CD4-positive, alpha-beta T cell treated with Interferon alpha-2 for 1 hour (primary cell): ENCODE data around the gene HAP1.

Experiments used
- DNase-seq, 2 donors: peaks; one replicate each; pipeline ENCODE4 v3.0.0-alpha.2; 2020 to 2022

HAP1 gene

DNA sequence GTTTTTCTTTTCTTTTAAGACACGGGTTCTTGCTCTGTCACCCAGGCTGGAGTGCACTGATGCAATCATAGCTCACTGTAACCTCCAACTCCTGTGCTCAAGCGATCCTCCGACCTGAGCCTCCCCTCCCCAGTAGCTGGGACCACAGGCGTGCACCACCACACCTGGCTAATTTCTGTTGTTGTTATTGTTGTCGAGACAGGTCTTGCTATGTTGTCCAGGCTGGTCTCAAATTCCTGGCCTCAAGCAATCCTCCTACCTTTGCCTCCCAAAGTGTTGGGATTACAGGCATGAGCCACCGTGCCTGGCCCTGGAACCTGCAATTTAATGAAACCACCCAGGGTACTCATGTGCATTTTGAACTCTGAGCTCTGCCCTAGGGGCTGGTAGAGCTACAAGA is 27.9 kb upstream of the HAP1 start:
- no peak for DNase-seq

- peak in 1 of 2 donors; percentile 12 for DNase-seq
Measured at GRCh38 chr17:41760878-41761277, 26.4 kb upstream of the HAP1 start.

- no peak for DNase-seq
Measured at GRCh38 chr17:41758601-41759000, 24.2 kb upstream of the HAP1 start.

- DNase-seq, result no peak
Measured at GRCh38 chr17:41754066-41754465, 19.6 kb upstream of the HAP1 start.

- no peak for DNase-seq
Measured at GRCh38 chr17:41751288-41751687, 16.8 kb upstream of the HAP1 start.

DNA sequence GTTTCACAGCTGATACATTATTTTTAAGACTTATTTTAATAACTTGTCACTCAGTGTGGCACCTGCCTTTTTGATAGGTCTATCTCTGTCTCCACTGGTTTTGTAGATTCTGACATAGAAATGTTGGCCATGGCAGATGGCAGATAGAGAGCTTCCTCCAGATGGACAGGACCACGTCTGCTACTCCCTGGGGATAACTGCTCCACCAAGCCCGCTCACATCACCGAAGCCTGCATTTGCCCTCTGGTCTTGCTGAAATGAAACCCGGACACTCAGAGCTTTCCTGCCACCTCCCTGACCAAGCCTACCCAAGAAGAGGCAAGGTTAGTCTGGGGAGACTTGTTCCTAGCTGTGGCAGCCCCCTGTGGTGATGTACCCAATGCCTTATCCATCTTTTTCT is 16.4 kb upstream of the HAP1 start:
- no peak for DNase-seq

DNA sequence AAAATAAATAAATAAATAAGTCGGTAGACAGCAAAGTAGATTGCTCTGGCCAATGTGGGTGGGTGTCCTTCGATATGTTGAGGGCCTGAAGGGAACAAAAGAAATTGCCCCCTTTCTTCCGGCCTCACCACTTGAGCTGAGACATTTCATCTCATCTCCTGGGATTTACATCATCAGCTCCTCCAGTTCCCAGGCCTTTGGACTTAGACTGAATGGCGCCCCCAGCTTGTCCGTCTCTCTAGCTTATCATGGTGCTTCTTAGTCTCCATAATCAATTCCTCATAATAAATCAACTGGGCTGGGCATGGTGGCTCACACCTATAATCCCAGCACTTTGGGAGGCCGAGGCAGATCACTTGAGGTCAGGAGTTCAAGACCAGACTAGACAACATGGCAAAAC is 13.8 kb upstream of the HAP1 start:
- DNase-seq, result no peak

DNA sequence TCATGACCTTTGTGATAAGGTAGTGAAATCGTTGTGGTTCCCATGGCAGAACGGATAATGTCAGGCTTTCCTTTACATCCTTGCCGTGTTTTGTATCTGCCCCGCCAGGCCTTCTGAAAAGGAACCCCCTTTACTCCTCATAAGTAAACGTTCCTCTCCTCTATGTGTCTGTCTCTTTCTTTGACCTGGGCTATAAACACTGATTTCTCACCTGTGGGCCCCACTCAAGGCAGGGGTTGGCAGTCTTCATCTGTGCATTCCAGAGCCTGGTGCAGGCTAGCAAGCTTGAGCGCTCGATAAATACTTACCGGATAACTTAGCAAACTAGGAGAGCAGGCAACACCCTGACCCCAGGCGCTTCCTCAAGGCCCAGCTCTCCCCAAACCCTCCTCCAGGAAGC is 7.3 kb upstream of the HAP1 start:
- DNase-seq, result no peak

GRCh38 chr17:41740506-41740905 is 6.1 kb upstream of the HAP1 start:
- DNase-seq, result no peak

GRCh38 chr17:41739661-41740352 is 5.4 kb upstream of the HAP1 start:
- no peak for DNase-seq

- no peak for DNase-seq
Measured at GRCh38 chr17:41738801-41739112, 4.3 kb upstream of the HAP1 start.

GRCh38 chr17:41738077-41738800 is 3.8 kb upstream of the HAP1 start:
- DNase-seq, result peak; percentile 77 to 83

GRCh38 chr17:41737680-41738023 is 3.2 kb upstream of the HAP1 start:
- no peak for DNase-seq

GRCh38 chr17:41736983-41737679 is 2.7 kb upstream of the HAP1 start:
- DNase-seq, result no peak

DNA sequence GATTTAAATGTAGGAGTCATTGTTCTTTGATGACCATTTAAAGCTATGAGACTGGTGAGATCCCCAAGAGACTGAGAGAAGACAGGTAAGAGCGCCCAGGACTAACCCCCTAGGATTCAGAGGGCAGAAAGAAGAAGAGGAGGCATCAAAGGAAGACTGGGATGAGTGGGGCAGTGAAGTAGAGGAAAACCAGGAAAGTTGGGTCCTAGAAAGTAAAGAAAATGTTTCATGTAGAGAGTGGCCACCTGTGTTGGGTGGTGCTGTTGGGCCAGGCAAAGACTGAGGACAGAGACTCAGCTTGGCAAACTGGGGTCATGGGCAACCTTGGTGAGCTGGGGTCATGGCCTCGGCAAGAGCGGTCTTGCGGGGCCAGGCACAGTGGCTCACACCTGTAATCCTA is 1.3 kb upstream of the HAP1 start:
- DNase-seq, result no peak

DNA sequence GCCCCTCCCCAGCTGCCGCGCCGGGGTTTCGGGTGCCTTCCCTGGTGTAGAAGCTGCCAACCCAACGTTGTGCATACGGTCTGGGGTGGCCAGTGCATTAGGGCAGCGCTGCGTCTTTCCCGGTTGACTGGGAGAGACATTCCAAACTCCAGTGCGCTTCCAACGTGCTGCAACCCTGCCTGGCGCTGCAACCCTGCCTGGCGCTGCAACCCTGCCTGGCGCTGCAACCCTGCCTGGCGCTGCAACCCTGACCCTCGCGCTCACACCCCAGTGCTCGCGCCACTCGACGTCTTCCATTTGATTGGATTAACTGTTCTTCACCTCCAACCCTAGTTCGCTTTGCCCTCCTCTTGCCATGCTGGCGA is 488 bp upstream of the HAP1 start:
- DNase-seq, result no peak

DNA sequence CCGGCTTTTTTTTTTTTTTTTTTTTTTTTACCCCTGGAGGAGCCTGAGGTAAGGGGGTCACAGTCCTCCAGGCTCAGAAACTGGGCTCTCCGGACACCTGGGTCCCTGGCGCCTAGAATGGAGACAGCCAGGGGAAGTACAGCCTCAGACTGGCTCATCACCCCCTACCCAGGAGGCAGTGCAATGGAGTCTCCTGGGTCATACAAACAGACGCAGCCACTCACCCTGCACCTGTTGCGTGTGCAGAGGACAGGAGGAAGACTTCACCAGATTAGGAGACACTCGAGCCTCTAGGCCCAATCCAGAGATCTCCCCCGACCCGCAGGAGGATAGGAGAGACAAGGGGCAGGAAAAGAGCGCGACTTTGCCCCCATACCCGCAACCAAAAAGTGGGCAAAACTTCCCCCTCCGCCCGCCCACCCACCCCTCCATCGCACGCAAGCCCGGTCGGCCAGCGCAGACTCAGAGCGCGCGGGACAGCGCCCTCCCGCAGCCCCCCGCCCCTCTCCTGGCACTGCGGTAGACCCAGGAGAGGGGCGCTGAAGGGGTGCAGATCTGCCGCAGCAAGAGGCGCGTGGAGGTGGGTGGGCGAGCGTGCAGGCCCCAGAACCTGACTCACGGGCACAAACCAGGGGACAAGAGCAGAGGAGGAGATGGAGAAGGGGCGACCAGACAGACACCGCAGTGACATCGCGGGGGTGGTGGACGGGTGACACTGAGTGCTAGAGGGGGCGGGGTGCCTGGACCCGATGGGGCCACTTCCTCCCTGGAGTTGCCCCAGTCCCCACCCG is 900 bp downstream of the HAP1 start:
- DNase-seq, result no peak

DNA sequence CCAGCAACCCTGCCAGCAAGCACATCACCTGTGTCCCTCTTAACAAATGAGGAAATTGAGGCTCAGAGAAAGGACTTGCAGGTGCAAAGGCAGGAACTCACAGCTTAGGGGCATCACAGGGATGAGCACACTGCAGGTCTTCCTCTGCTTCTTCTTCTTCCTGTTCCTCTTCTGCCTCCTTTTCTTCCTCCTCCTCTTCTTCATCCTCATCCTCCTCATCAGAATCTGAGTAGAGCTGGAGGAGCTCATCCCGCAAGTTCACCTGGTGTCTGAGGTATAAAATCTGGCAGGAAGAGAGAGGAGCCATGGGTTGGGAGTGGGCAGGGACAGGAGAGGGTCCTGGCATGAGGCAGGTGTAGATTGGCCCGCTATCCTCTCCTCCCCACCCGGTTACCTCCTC is 2.6 kb downstream of the HAP1 start:
- no peak for DNase-seq

DNA sequence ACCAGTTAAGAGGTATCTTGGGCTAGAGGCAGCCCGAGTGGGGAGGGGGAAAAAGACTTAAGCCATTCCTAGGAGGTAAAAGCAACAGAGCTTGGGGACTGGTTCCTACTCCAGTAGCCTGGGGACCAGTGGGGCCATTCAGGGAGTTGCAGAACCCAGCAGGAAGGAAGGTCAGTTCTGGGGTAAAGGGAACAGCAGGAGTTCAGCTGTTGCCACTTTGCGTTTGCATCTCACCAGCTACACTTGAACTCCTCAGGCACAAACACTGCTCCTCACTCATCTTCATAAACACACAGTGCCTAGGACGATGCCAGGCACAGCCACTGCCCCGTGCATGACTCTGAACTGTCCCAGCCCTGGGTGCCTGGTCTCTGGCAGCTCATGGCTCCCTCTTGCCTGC is 4.0 kb downstream of the HAP1 start:
- no peak for DNase-seq

- no peak for DNase-seq
Measured at GRCh38 chr17:41728056-41728455, 6.4 kb downstream of the HAP1 start.

GRCh38 chr17:41725134-41725533 is 9.3 kb downstream of the HAP1 start:
- no peak for DNase-seq

DNA sequence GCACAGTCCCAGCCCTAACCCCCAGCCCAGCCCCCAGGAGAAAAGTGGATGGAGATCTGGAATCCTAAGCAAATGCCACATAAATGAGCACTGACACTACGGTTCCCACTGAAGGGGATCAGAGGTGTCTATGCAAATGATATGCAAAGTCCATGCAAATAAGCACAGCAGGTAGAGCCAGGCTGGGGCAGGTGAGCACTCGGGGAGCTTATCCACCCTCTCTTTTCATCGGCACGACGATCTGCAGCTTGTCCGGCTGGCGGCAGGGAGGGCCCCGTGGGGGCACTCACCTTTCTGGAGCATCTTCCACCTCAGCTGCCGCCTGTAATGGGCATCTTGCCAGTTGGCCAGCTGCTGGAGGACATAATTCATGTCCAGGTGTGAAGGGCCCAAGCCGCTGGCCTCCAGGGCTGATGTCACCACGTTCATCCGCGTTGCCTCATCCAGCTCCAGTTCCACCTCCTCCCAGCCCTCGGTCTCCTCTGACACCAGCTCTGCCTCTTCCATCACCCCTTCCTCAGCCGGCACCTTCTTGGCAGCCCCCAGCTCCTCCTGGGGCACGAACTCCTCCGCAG is 9.9 kb downstream of the HAP1 start:
- no peak for DNase-seq

DNA sequence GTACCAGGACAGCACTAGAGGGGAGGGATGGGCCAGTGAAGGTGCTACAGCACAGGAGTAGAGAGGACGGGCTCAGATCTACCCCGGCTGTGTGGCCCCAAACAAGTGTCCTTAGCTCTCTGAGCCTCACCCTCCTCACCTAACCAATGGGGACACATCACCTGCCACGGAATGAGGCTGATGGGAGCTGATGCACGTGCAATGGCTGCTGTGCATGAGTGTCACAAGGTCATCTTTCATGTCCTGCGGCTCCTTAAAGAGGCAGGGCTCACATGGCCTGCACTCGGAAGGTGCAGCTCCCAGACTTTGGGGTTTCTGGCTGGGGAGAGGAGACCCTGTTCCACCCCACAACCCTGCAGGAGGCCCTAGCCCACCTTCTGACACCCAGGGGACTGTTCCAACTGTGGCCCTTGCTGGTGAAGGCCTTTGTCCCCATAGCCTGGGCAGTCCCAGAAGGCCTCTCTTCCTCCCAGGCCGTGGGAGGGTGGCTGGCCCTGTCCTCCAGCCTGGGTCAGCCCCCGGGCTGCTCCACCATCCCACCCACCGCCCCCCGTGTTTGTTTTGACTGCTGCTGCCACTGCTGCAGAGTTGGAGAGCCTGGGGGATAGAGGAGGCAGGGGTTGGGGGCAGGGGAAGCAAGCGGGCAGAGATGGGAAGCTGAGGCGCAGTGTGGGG is 10.5 kb downstream of the HAP1 start:
- DNase-seq, result no peak
